ENCODE measurements around the gene DKC1. TPM values are rescaled to one million over a fixed set of nuclear protein-coding genes. Genes with fewer than 3 reads are reported as not detected.
A peak's percentile ranks its signal among the peaks of the same experiment; 100 is the strongest.

Gene DKC1
- total RNA-seq, 1 experiment from 2014 or later = 123 TPM

GRCh38 chrX:154762537-154763296, at the start of gene DKC1 (continued):
- TF ChIP-seq POLR2A (IDR thresholded peaks at IDR 0.05; ENCODE audit: borderline replicate concordance, extremely low read depth, insufficient read depth, insufficient read length) (no peak), ZNF274 (IDR thresholded peaks at IDR 0.05; ENCODE audit: low read depth, low read length) (no peak), SRF (IDR thresholded peaks at IDR 0.05; ENCODE audit: low read depth) (no peak), EGR1 (IDR thresholded peaks at IDR 0.05; ENCODE audit: low read depth) (peak; percentile 74), ELF1 (IDR thresholded peaks at IDR 0.05; ENCODE audit: borderline replicate concordance, low read depth) (no peak), SIN3A (IDR thresholded peaks at IDR 0.05; ENCODE audit: low read depth) (peak; percentile 51; the same call in 1 of the 2 replicates)

DNA sequence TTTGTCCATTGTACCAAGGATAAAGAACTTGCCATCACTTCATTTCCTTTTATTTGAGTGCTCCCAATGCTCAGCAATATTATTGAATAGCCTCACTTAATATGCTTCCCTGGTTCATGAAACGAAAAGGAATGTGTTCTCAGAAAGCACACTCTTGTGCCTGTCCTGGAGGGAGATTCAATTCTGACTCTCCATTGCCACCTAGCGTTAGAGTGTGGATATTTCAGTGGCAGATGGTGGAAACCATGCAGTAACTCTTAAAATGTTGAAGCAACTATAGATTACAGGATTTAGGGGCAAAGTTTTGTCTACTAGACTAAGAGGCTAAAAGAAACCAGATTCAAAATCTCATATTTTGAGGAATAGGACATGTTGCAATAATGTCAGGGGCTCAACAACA, 47.7 kb upstream of the DKC1 start:
- Histone ChIP-seq H4K20me1 (ENCODE audit: insufficient read depth) (no peaks in the 10 kb centered on the region), H3K9me3 (ENCODE audit: control insufficient read depth in 1 of 2, insufficient read depth in 1 of 2, low read depth in 1 of 2, low read length in 2 of 2) (no peaks in the 10 kb centered on the region), H3K9ac (ENCODE audit: low read length) (no peak overlapping the region), H3K27me3 (ENCODE audit: insufficient read depth, low read length) (no peaks in the 10 kb centered on the region), H3K36me3 (ENCODE audit: control insufficient read depth in 1 of 2, insufficient read depth in 2 of 2, low read length in 2 of 2) (no peaks in the 10 kb centered on the region), H3K27ac (ENCODE audit: low read depth, low read length) (no peak overlapping the region), H3K4me3 (replicated peaks in 1 of 2; ENCODE audit: low read depth in 1 of 2, low read length in 2 of 2) (no peak overlapping the region), H3K4me2 (ENCODE audit: low read length) (no peak overlapping the region), H3K4me1 (ENCODE audit: control insufficient read depth in 1 of 2, insufficient read depth in 2 of 2, low read length in 2 of 2) (no peaks in the 10 kb centered on the region), H2AFZ (ENCODE audit: low read depth, low read length, poor library complexity, severe bottlenecking) (no peak overlapping the region), H3K9me2 (ENCODE audit: insufficient read depth) (no peaks in the 10 kb centered on the region), H3K79me2 (ENCODE audit: insufficient read depth, low read length) (no peaks in the 10 kb centered on the region)
- intact Hi-C loops (cut with micrococcal nuclease) = loop anchor here (10.0 kb wide), 1 partner anchor 130 kb away; no protein-coding TSS in a partner anchor
- ChIA-PET CTCF (no interaction called here), RAD21 (ENCODE audit: low non-redundant PET in 1 of 2, low total read pairs in 2 of 2, uncharacterized antibody in 2 of 2, unreplicated experiment in 2 of 2) (no interaction called here), POLR2A (no interaction called here)
- peak; percentile 23 for DNase-seq (ENCODE audit: low read depth, low spot score)
- peak; percentile 89 for ATAC-seq
- no TSS peak for BruUV-seq (replicated peaks)
- TF ChIP-seq, protein P1, sequence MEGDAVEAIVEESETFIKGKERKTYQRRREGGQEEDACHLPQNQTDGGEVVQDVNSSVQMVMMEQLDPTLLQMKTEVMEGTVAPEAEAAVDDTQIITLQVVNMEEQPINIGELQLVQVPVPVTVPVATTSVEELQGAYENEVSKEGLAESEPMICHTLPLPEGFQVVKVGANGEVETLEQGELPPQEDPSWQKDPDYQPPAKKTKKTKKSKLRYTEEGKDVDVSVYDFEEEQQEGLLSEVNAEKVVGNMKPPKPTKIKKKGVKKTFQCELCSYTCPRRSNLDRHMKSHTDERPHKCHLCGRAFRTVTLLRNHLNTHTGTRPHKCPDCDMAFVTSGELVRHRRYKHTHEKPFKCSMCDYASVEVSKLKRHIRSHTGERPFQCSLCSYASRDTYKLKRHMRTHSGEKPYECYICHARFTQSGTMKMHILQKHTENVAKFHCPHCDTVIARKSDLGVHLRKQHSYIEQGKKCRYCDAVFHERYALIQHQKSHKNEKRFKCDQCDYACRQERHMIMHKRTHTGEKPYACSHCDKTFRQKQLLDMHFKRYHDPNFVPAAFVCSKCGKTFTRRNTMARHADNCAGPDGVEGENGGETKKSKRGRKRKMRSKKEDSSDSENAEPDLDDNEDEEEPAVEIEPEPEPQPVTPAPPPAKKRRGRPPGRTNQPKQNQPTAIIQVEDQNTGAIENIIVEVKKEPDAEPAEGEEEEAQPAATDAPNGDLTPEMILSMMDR (IDR thresholded peaks at IDR 0.05 in 2 of 3, conservative IDR thresholded peaks at IDR 0.05 in 1 of 3; ENCODE audit: borderline replicate concordance in 1 of 3, insufficient read depth in 1 of 3, low read depth in 2 of 3, low read length in 2 of 3) = peak; percentile 63 to 70 (median 64); a peak in 5 of 6 replicates
- no peak for TF ChIP-seq ELF1 (IDR thresholded peaks at IDR 0.05; ENCODE audit: borderline replicate concordance, low read depth)
- peak; percentile 72 for TF ChIP-seq RAD21 (IDR thresholded peaks at IDR 0.05; ENCODE audit: low read depth)

Data from HCT116 (cell line).